Esophagus muscularis mucosa (tissue), 4 donors: Measurements from ENCODE around the gene PEAR1. TPM values are rescaled to one million over a fixed set of nuclear protein-coding genes. Genes with fewer than 3 reads are reported as not detected.

Experiments
- DNase-seq: peaks from one replicate; pipeline ENCODE4 v3.0.0-alpha.2; 2017; ENCODE audit errors: extremely low spot score
- H3K27ac ChIP-seq, 4 donors: fragments of 200-600 bp; sonication (generic); replicated peaks in 1 of 4; 1 replicate in 3 of 4; 2 replicates in 1 of 4; pipeline ENCODE4 v1.5.1; 2016 to 2019; ENCODE audit warnings: mild to moderate bottlenecking in 1 of 4
- H3K27me3 ChIP-seq, 4 donors: fragments of 200-600 bp; sonication (generic); one replicate each; pipeline versions ENCODE4 v1.5.1 to v1.6.0; 2016 to 2019
- H3K36me3 ChIP-seq, 4 donors: fragments of 200-600 bp; sonication (generic); one replicate each; pipeline ENCODE4 v1.5.1; 2016 to 2019
- H3K4me1 ChIP-seq, 4 donors: fragments of 200-600 bp; sonication (generic); one replicate each; pipeline ENCODE4 v1.5.1; 2016 to 2019
- H3K4me3 ChIP-seq, 4 donors: fragments of 200-600 bp; sonication (generic); 1 replicate in 2 of 4; 2 replicates in 2 of 4; pipeline ENCODE4 v1.5.1; 2016 to 2019; ENCODE audit warnings: mild to moderate bottlenecking in 4 of 4, moderate library complexity in 1 of 4
- H3K9me3 ChIP-seq, 4 donors: fragments of 200-600 bp; sonication (generic); 1 replicate in 3 of 4; 2 replicates in 1 of 4; pipeline ENCODE4 v1.5.1; 2016 to 2019
- CTCF ChIP-seq, 3 experiments: fragments of 200-600 bp in 2 of 3; fragments of 450-650 bp in 1 of 3; sonication (generic) in 2 of 3; IDR thresholded peaks; one replicate each; pipeline ENCODE4 v1.5.1; 2017 to 2019; ENCODE audit warnings: antibody characterized with exemption in 3 of 3, mild to moderate bottlenecking in 2 of 3, moderate library complexity in 1 of 3
- EP300 ChIP-seq: sonication (generic); formaldehyde crosslinking; IDR thresholded peaks from one replicate; pipeline ENCODE4 v1.6.1; 2017; ENCODE audit warnings: antibody characterized with exemption
- POLR2A ChIP-seq: fragments of 450-650 bp; IDR thresholded peaks from one replicate; pipeline ENCODE4 v1.6.1; 2017; ENCODE audit warnings: antibody characterized with exemption, moderate library complexity, mild to moderate bottlenecking, low read depth
- POLR2AphosphoS5 ChIP-seq, 2 donors: sonication (generic); formaldehyde crosslinking; IDR thresholded peaks; one replicate each; pipeline ENCODE4 v1.6.1; 2017; ENCODE audit warnings: antibody characterized with exemption in 2 of 2
- WGBS: methylation state at CpG from one replicate; pipeline ENCODE4 v1.1.5; 2018; 5-methylcytosine and 5-hydroxymethylcytosine counted together
- intact Hi-C: fragments of 100-400 bp; cut with DNase I; formaldehyde crosslinking; loops from one replicate; pipeline ENCODE4 v1.15.1; 2023
- total RNA-seq, 4 donors: library from RNA; depleted of rRNA; stranded (reverse); fragments of >200 nt; gene quantifications; one replicate each; pipeline versions ENCODE4 v1.1.0 to v1.2.1, GENCODE V29; 2016

PEAR1 gene
- total RNA-seq, 4 donors from 2014 or later: 6.1 to 13.6 (median 10.9) TPM

GRCh38 chr1:156901590-156901900 is 8.0 kb downstream of the PEAR1 start:
- no peak overlapping the region for H3K4me3 ChIP-seq
- WGBS: 80% methylated on average over 4 of the region's 4 CpGs
- H3K36me3 ChIP-seq: peaks cover 0 to 18% (median 5%) of the 10 kb centered on the region in 4 donors
- H3K4me1 ChIP-seq: peaks cover 57 to 81% (median 61%) of the 10 kb centered on the region in 4 donors
- peak overlapping the region in 1 of 4 donors; percentile 30 for H3K27ac ChIP-seq
- no peak for TF ChIP-seq EP300
- TF ChIP-seq POLR2AphosphoS5 (IDR thresholded peaks at IDR 0.05): no peak
- no peak for TF ChIP-seq POLR2A
- no peak for TF ChIP-seq CTCF (IDR thresholded peaks at IDR 0.05)
- peaks cover 0 to 56% (median 0%) of the 10 kb centered on the region in 4 donors for H3K27me3 ChIP-seq
- DNase-seq: no peak
- intact Hi-C loops: no loop called here
- no peaks in the 10 kb centered on the region for H3K9me3 ChIP-seq

- intact Hi-C loops: no loop called here
- peaks cover 0 to 25% (median 9%) of the 10 kb centered on the region in 4 donors for H3K36me3 ChIP-seq
- no peak overlapping the region for H3K4me3 ChIP-seq
- peaks cover 0 to 59% (median 0%) of the 10 kb centered on the region in 4 donors for H3K27me3 ChIP-seq
- peaks cover 50 to 81% (median 60%) of the 10 kb centered on the region in 4 donors for H3K4me1 ChIP-seq
- WGBS: 73% methylated on average over 16 of the region's 23 CpGs
- no peaks in the 10 kb centered on the region for H3K9me3 ChIP-seq
- H3K27ac ChIP-seq: peak overlapping the region in 1 of 4 donors; percentile 30
- TF ChIP-seq CTCF (IDR thresholded peaks at IDR 0.05) (no peak), POLR2AphosphoS5 (IDR thresholded peaks at IDR 0.05) (no peak), EP300 (no peak), POLR2A (no peak)
- no peak for DNase-seq
These were observed 8.7 kb downstream of the PEAR1 start for GRCh38 chr1:156901966-156902915.

DNA sequence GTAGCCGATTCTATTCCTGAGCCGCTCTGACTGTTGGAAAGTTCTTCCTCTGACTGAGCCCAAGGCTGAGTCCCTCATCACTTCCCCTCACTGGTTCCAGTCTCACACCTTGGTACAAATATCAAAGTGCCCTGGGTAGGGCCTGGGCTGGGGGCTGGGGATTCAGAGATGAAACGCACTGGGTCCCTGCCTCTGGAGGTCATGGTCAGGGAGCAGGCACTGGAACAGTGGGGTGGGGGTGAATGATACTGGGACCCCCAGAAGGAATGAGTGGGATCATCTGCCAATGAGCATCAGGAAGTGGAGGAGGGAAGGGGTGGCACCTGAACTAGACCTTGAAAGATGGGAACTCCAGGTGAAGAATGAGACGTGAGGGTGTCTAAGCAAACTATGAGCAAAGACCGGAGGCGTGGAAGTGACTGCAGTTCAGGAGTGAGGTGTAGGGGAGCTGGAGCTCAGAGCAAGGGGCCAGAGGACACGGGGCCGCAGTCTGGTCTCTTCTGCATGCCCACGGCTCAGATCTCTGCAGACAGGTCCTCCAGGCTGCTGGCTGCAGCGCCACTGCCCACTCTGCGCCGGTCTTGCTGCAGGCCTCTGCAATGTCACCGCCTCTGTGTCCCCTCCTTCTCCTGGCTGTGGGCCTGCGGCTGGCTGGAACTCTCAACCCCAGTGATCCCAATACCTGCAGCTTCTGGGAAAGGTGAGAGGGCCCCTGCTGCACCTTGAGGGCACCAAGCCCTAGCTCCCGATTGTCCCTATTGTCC is 10.0 kb downstream of the PEAR1 start:
- H3K4me3 ChIP-seq: no peak overlapping the region
- TF ChIP-seq CTCF (IDR thresholded peaks at IDR 0.05) (no peak), EP300 (no peak), POLR2A (no peak), POLR2AphosphoS5 (IDR thresholded peaks at IDR 0.05) (no peak)
- H3K4me1 ChIP-seq: peaks cover 45 to 79% (median 58%) of the 10 kb centered on the region in 4 donors
- intact Hi-C loops: no loop called here
- DNase-seq: no peak
- H3K9me3 ChIP-seq: no peaks in the 10 kb centered on the region
- peaks cover 0 to 37% (median 15%) of the 10 kb centered on the region in 4 donors for H3K36me3 ChIP-seq
- no peak overlapping the region for H3K27ac ChIP-seq
- WGBS: 86% methylated on average over 12 of the region's 15 CpGs
- peaks cover 0 to 60% (median 0%) of the 10 kb centered on the region in 4 donors for H3K27me3 ChIP-seq

GRCh38 chr1:156904187-156904959 is 10.9 kb downstream of the PEAR1 start:
- Histone ChIP-seq H3K27ac (no peak overlapping the region), H3K36me3 (peaks cover 0 to 46% (median 17%) of the 10 kb centered on the region in 4 donors), H3K27me3 (peaks cover 0 to 57% (median 0%) of the 10 kb centered on the region in 4 donors), H3K4me1 (peaks cover 42 to 71% (median 53%) of the 10 kb centered on the region in 4 donors), H3K4me3 (no peak overlapping the region), H3K9me3 (no peaks in the 10 kb centered on the region)
- intact Hi-C loops: no loop called here
- WGBS: 77% methylated on average over 16 of the region's 19 CpGs
- TF ChIP-seq CTCF (IDR thresholded peaks at IDR 0.05) (no peak), EP300 (no peak), POLR2AphosphoS5 (IDR thresholded peaks at IDR 0.05) (no peak), POLR2A (no peak)
- DNase-seq: no peak
